Progenitor cell of endocrine pancreas (in vitro differentiated cells): ENCODE results near the gene USHBP1. TPM values are rescaled to one million over a fixed set of nuclear protein-coding genes. Genes with fewer than 3 reads are reported as not detected.

ENCODE experiments used
- DNase-seq: peaks from one replicate; pipeline ENCODE4 v3.0.0; 2021; ENCODE audit warnings: low spot score; ENCODE audit not compliant: unreplicated experiment
- H3K27ac Mint-ChIP-seq: 2 replicates; pipeline ENCODE4 v1.8.0; 2021; ENCODE audit warnings: mild to moderate bottlenecking, moderate library complexity, mixed read lengths
- H3K27me3 Mint-ChIP-seq: 2 replicates; pipeline ENCODE4 v1.8.0; 2021; ENCODE audit warnings: mixed read lengths
- H3K36me3 Mint-ChIP-seq: 2 replicates; pipeline ENCODE4 v1.8.0; 2022; ENCODE audit warnings: mixed read lengths; ENCODE audit not compliant: insufficient read depth
- H3K4me1 Mint-ChIP-seq: 2 replicates; pipeline ENCODE4 v1.8.0; 2021; ENCODE audit warnings: low read depth, mixed read lengths
- H3K4me3 Mint-ChIP-seq: 2 replicates; pipeline ENCODE4 v1.8.0; 2021; ENCODE audit warnings: low read depth, mild to moderate bottlenecking, moderate library complexity, mixed read lengths
- H3K9me3 Mint-ChIP-seq: 2 replicates; pipeline ENCODE4 v1.8.0; 2021; ENCODE audit warnings: low read depth, mixed read lengths
- CTCF ChIP-seq: fragments of 200-600 bp; sonication (generic); IDR thresholded peaks from one replicate; pipeline ENCODE4 v1.5.0; 2021; ENCODE audit warnings: antibody characterized with exemption, mild to moderate bottlenecking; ENCODE audit not compliant: unreplicated experiment
- total RNA-seq: library from RNA; stranded (reverse); gene quantifications from 2 replicates; pipeline ENCODE4 v1.2.1, GENCODE V29; 2021

The USHBP1 gene
- total RNA-seq, 1 donor from 2014 or later, result 0.38 TPM

DNA sequence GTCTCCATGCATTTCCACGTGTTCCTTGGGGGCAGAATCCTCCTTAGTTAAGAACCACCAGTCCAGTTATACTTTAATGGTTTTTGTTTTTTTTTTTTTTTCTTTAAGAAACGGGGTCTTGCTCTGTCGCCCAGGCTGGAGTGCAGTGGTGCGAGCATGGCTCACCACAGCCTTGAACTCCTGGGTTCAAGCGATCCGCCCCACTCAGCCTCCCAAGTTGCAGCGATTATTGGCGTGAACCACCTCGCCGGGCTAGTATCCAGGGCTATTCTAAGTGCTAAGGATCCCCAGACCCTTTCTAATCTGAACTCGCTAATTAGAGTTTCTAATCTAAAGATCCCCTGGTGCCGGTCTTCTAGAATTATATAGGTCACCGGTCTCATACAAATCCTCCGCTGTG is 29.1 kb upstream of the USHBP1 start:
- no peak overlapping the region for H3K27ac Mint-ChIP-seq
- no peaks in the 10 kb centered on the region for H3K4me1 Mint-ChIP-seq
- TF ChIP-seq CTCF, result no peak
- H3K36me3 Mint-ChIP-seq, result peaks cover 12% of the 10 kb centered on the region
- H3K27me3 Mint-ChIP-seq, result no peaks in the 10 kb centered on the region
- no peak overlapping the region for H3K4me3 Mint-ChIP-seq
- no peak for DNase-seq
- H3K9me3 Mint-ChIP-seq, result no peaks in the 10 kb centered on the region

DNA sequence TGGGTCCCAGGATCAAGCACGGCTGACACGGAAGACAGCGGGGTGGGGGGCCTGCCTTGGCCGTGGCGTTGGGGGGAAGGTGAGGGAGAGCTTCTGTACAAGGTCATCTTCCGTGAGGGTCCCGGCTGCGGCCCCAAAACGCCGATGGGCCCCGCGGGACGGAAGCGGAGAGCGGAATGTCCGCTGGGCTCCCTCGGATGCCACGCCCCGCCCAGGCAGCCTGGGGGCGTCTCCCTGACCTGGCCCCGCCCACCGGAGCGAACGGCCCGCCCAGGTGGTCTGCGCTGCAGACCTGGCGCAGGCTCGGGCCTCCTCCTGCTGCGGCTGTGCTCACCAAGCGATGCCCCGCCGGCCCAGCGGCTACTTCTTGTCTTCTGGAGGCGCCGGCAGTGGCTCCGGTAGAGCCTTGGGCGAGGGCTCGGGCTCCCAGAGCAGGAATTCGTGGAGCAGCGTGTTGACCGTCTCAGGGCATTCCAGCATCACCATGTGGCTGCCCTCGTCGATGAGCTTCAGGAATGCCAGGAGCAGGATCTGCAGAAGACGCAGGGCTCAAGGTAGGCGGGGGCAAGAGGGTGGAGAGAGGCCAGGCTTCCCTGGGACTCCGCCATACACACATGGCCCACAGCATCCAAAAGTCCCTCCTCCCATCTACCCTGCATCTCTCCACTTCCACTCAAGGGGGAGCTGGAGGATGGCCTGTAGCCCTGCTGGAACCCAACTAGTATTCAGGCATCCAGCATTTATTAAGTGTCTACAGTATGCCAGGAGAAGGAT is 27.9 kb upstream of the USHBP1 start:
- H3K9me3 Mint-ChIP-seq, result no peaks in the 10 kb centered on the region
- H3K4me1 Mint-ChIP-seq, result no peaks in the 10 kb centered on the region
- H3K27me3 Mint-ChIP-seq, result no peaks in the 10 kb centered on the region
- peaks cover 7% of the 10 kb centered on the region for H3K36me3 Mint-ChIP-seq
- H3K27ac Mint-ChIP-seq, result peak overlapping the region; percentile 80
- H3K4me3 Mint-ChIP-seq, result peak overlapping the region; percentile 67
- peak; percentile 73 for DNase-seq
- peak; percentile 56 for TF ChIP-seq CTCF

DNA sequence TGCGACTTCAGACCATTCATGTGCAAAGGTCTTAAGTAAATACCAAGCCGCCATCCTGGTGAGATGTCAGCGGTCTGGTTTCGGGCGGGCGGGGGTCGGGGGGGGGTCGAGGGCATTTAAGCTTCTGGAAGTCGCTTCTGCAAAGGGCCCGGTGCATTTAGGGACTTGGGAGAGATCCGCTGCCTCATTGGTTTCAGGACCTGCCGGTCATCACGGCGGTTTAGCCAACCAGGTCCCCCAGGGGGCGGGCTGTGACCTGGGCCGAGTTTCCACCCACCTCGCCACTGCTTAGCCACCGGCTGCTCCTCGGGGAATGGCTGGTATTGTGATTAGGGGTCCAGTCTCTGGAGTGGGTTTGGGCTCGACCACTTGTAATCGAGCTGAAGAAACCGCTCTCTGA is 24.9 kb upstream of the USHBP1 start:
- Mint-ChIP-seq H3K27me3 (no peaks in the 10 kb centered on the region), H3K9me3 (no peaks in the 10 kb centered on the region), H3K4me3 (no peak overlapping the region), H3K4me1 (no peaks in the 10 kb centered on the region), H3K27ac (no peak overlapping the region), H3K36me3 (peaks cover under 1% of the 10 kb centered on the region)
- DNase-seq, result peak; percentile 63
- no peak for TF ChIP-seq CTCF

GRCh38 chr19:17286752-17287151 is 22.2 kb upstream of the USHBP1 start:
- no peak for TF ChIP-seq CTCF
- no peaks in the 10 kb centered on the region for H3K9me3 Mint-ChIP-seq
- H3K4me1 Mint-ChIP-seq, result no peaks in the 10 kb centered on the region
- no peaks in the 10 kb centered on the region for H3K36me3 Mint-ChIP-seq
- no peak for DNase-seq
- H3K4me3 Mint-ChIP-seq, result no peak overlapping the region
- peaks cover 3% of the 10 kb centered on the region for H3K27me3 Mint-ChIP-seq
- H3K27ac Mint-ChIP-seq, result no peak overlapping the region

- no peak for TF ChIP-seq CTCF
These were observed 21.7 kb upstream of the USHBP1 start for GRCh38 chr19:17286263-17286662.

More at GRCh38 chr19:17286263-17286662, 21.7 kb upstream of the USHBP1 start:
- Mint-ChIP-seq H3K27me3 (peaks cover 6% of the 10 kb centered on the region), H3K27ac (no peak overlapping the region), H3K36me3 (no peaks in the 10 kb centered on the region), H3K4me3 (no peak overlapping the region), H3K4me1 (no peaks in the 10 kb centered on the region), H3K9me3 (no peaks in the 10 kb centered on the region)
- DNase-seq, result no peak
